ENCODE results near the gene NACA2.

DNA sequence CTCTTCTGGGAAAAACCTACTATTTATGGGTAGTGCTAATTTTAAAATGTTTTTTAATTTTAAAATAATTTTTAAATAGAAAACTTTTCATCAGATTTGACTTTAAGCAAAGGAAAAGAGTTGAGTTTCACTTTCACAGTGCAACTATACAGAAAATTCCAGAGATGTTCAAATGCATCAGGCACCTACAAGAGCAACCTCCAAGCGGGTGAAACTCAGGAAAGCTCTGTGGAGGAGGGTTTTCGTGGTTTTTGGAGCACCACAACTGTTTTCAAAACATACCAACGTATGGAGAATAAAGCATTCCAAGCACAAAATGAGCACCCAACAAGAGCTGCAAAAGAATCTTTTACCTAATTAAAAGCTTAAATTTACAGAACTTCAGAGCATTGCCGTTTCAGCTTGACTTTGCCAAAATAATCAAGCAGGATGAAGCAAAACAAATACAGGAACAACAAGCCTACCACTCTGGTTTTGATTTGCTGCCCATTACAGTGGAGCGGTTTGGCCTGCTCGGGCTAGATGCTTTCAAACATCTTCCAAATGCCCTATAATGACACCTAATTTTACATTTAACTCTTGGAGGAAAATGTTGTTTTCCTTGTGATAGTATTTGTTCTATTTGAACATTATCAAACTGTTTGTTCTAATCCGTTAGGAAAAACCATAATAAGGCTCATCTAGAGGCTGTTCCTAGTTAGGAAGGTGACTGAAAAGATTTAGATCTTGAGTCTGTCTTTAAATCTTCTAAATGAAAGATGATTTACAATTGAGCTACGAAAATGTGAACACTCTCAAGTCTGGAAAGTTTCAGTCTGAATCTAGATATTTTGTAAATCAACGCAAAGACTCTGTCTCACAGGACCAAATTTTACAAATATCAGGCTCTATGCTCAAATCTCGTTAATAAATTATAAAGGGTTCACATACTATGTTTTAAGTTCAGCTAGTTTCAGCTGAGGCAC lies 34.5 kb downstream of the NACA2 start:
- TF ChIP-seq CTCF (optimal IDR thresholded peaks at IDR 0.05 in 1 of 3, IDR thresholded peaks at IDR 0.05 in 1 of 3, conservative IDR thresholded peaks at IDR 0.05 in 1 of 3; ENCODE audit: extremely low read depth in 1 of 3, insufficient read depth in 2 of 3, low read length in 3 of 3) (no peak), EZH2 (IDR thresholded peaks at IDR 0.05; ENCODE audit: low read length) (no peak)

Measured in keratinocyte (primary cell).